GM18520 (cell line): ENCODE results near the gene VWA1.
"Not testable (repeated sequence)": the region's sequence is repeated elsewhere in the genome, so short reads cannot be mapped to it uniquely, and the experiment has no call there.

Experiments
- ATAC-seq: cut with Tn5 transposase; IDR thresholded peaks from one replicate; pipeline ENCODE4 v1.9.1; 2021; ENCODE audit not compliant: unreplicated experiment

VWA1 gene

GRCh38 chr1:1402901-1403392 lies 32.5 kb upstream of the VWA1 start:
- not testable (repeated sequence) for ATAC-seq

- ATAC-seq = no peak
Observed at GRCh38 chr1:1403653-1404052, 31.8 kb upstream of the VWA1 start.

GRCh38 chr1:1406101-1406820 lies 29.2 kb upstream of the VWA1 start:
- ATAC-seq = no peak

GRCh38 chr1:1406821-1407635 lies 28.5 kb upstream of the VWA1 start, which contains the start of gene MRPL20:
MRPL20 (minus strand) TSS chr1:1407293; CDS start chr1:1407217, 76 bp downstream.
- ATAC-seq = peak; percentile 81

- no peak for ATAC-seq
Observed at GRCh38 chr1:1407636-1408318, 27.7 kb upstream of the VWA1 start.

- not testable (repeated sequence) for ATAC-seq
Observed at GRCh38 chr1:1410238-1410637, 25.3 kb upstream of the VWA1 start.

GRCh38 chr1:1411626-1412025 lies 23.9 kb upstream of the VWA1 start:
- no peak for ATAC-seq

- ATAC-seq = not testable (repeated sequence)
Observed at GRCh38 chr1:1412311-1412902, 23.1 kb upstream of the VWA1 start.

- ATAC-seq = no peak
Observed at GRCh38 chr1:1415751-1416150, 19.7 kb upstream of the VWA1 start.

- ATAC-seq = not testable (repeated sequence)
Observed at GRCh38 chr1:1417396-1417795, 18.1 kb upstream of the VWA1 start.

- not testable (repeated sequence) for ATAC-seq
Observed at GRCh38 chr1:1417825-1418463, 17.5 kb upstream of the VWA1 start.

GRCh38 chr1:1418464-1419362 lies 16.8 kb upstream of the VWA1 start:
- no peak for ATAC-seq

- no peak for ATAC-seq
Observed at GRCh38 chr1:1419363-1419812, 16.1 kb upstream of the VWA1 start.

GRCh38 chr1:1419813-1420653 lies 15.5 kb upstream of the VWA1 start:
- ATAC-seq = no peak

- ATAC-seq = no peak
Observed at GRCh38 chr1:1420654-1421141, 14.8 kb upstream of the VWA1 start.

- ATAC-seq = no peak
Observed at GRCh38 chr1:1421147-1421906, 14.2 kb upstream of the VWA1 start, which contains the start of gene ANKRD65. ANKRD65 (minus strand) TSS chr1:1421276; CDS start chr1:1421005, 271 bp downstream.

GRCh38 chr1:1421907-1422464 lies 13.5 kb upstream of the VWA1 start:
- ATAC-seq = no peak
